Measurements from ENCODE around the gene VSIG10L.
A peak's percentile ranks its signal among the peaks of the same experiment; 100 is the strongest.

Gene VSIG10L

GRCh38 chr19:51345076-51345620 is 3.2 kb upstream of the VSIG10L start:
- WGBS (ENCODE audit: extremely low coverage, insufficient coverage, low lambda C conversion rate) = no CpG with 5 or more reads among the region's 9 CpGs
- no peak overlapping the region for H3K4me2 ChIP-seq (ENCODE audit: low read length)
- H3K18ac ChIP-seq (ENCODE audit: low read length) = no peak overlapping the region
- no peaks in the 10 kb centered on the region for H3K36me3 ChIP-seq (ENCODE audit: control insufficient read depth, insufficient read depth, low read length)
- no peak overlapping the region for H2BK120ac ChIP-seq (ENCODE audit: low read depth, low read length)
- H3K4me3 ChIP-seq (ENCODE audit: low read length) = no peak overlapping the region
- H3K9ac ChIP-seq (ENCODE audit: low read length) = no peak overlapping the region
- DNase-seq = no peak
- H3K4ac ChIP-seq (ENCODE audit: low read depth, low read length) = no peak overlapping the region
- no peak overlapping the region for H2AK5ac ChIP-seq (ENCODE audit: low read length)
- peaks cover 5% of the 10 kb centered on the region for H3K4me1 ChIP-seq (ENCODE audit: control insufficient read depth, low read depth, low read length)
- H3K27ac ChIP-seq (ENCODE audit: low read depth, low read length) = no peak overlapping the region
- H4K5ac ChIP-seq (ENCODE audit: low read length) = no peak overlapping the region
- H3K56ac ChIP-seq (ENCODE audit: low read length) = no peak overlapping the region
- no peak overlapping the region for H4K8ac ChIP-seq (ENCODE audit: low read depth, low read length)
- no peaks in the 10 kb centered on the region for H3K27me3 ChIP-seq (ENCODE audit: insufficient read depth, low read length, poor library complexity)
- no peak overlapping the region for H2BK5ac ChIP-seq (ENCODE audit: low read length)
- H3K23ac ChIP-seq (ENCODE audit: low read length) = no peak overlapping the region
- no peaks in the 10 kb centered on the region for H3K79me2 ChIP-seq (ENCODE audit: control insufficient read depth, insufficient read depth, low read length)
- no peak overlapping the region for H2BK15ac ChIP-seq (replicated peaks; ENCODE audit: low read depth)
- no peaks in the 10 kb centered on the region for H3K79me1 ChIP-seq (ENCODE audit: low read length)

GRCh38 chr19:51342631-51343569 is 961 bp upstream of the VSIG10L start:
- no peaks in the 10 kb centered on the region for H3K79me1 ChIP-seq (ENCODE audit: low read length)
- no peak overlapping the region for H4K8ac ChIP-seq (ENCODE audit: low read depth, low read length)
- H3K4me2 ChIP-seq (ENCODE audit: low read length) = no peak overlapping the region
- no peak overlapping the region for H2BK120ac ChIP-seq (ENCODE audit: low read depth, low read length)
- H3K18ac ChIP-seq (ENCODE audit: low read length) = no peak overlapping the region
- H3K36me3 ChIP-seq (ENCODE audit: control insufficient read depth, insufficient read depth, low read length) = no peaks in the 10 kb centered on the region
- no peak overlapping the region for H2BK15ac ChIP-seq (replicated peaks; ENCODE audit: low read depth)
- no peaks in the 10 kb centered on the region for H3K79me2 ChIP-seq (ENCODE audit: control insufficient read depth, insufficient read depth, low read length)
- DNase-seq = peak; percentile 62
- H4K5ac ChIP-seq (ENCODE audit: low read length) = no peak overlapping the region
- H3K9ac ChIP-seq (ENCODE audit: low read length) = peak overlapping the region; percentile 12
- H3K23ac ChIP-seq (ENCODE audit: low read length) = no peak overlapping the region
- no peak overlapping the region for H2BK5ac ChIP-seq (ENCODE audit: low read length)
- H3K4me1 ChIP-seq (ENCODE audit: control insufficient read depth, low read depth, low read length) = peaks cover 5% of the 10 kb centered on the region
- no CpG with 5 or more reads among the region's 9 CpGs for WGBS (ENCODE audit: extremely low coverage, insufficient coverage, low lambda C conversion rate)
- no peak overlapping the region for H3K4me3 ChIP-seq (ENCODE audit: low read length)
- H3K27ac ChIP-seq (ENCODE audit: low read depth, low read length) = no peak overlapping the region
- peak overlapping the region; percentile 25 for H3K56ac ChIP-seq (ENCODE audit: low read length)
- H2AK5ac ChIP-seq (ENCODE audit: low read length) = no peak overlapping the region
- no peak overlapping the region for H3K4ac ChIP-seq (ENCODE audit: low read depth, low read length)
- no peaks in the 10 kb centered on the region for H3K27me3 ChIP-seq (ENCODE audit: insufficient read depth, low read length, poor library complexity)

GRCh38 chr19:51341066-51341465 is 873 bp downstream of the VSIG10L start:
- Histone ChIP-seq H3K27ac (ENCODE audit: low read depth, low read length) (no peak overlapping the region), H3K4me2 (ENCODE audit: low read length) (no peak overlapping the region), H3K79me1 (ENCODE audit: low read length) (no peaks in the 10 kb centered on the region), H2AK5ac (ENCODE audit: low read length) (no peak overlapping the region), H3K23ac (ENCODE audit: low read length) (no peak overlapping the region), H4K5ac (ENCODE audit: low read length) (no peak overlapping the region), H3K56ac (ENCODE audit: low read length) (peak overlapping the region; percentile 5), H3K4ac (ENCODE audit: low read depth, low read length) (no peak overlapping the region), H3K27me3 (ENCODE audit: insufficient read depth, low read length, poor library complexity) (no peaks in the 10 kb centered on the region), H2BK5ac (ENCODE audit: low read length) (no peak overlapping the region), H2BK120ac (ENCODE audit: low read depth, low read length) (no peak overlapping the region), H3K4me3 (ENCODE audit: low read length) (no peak overlapping the region), H3K36me3 (ENCODE audit: control insufficient read depth, insufficient read depth, low read length) (no peaks in the 10 kb centered on the region), H3K4me1 (ENCODE audit: control insufficient read depth, low read depth, low read length) (peaks cover 5% of the 10 kb centered on the region), H3K9ac (ENCODE audit: low read length) (no peak overlapping the region), H3K18ac (ENCODE audit: low read length) (no peak overlapping the region), H3K79me2 (ENCODE audit: control insufficient read depth, insufficient read depth, low read length) (no peaks in the 10 kb centered on the region), H4K8ac (ENCODE audit: low read depth, low read length) (no peak overlapping the region), H2BK15ac (replicated peaks; ENCODE audit: low read depth) (no peak overlapping the region)
- no peak for DNase-seq
- WGBS (ENCODE audit: extremely low coverage, insufficient coverage, low lambda C conversion rate) = no CpG with 5 or more reads among the region's 18 CpGs

GRCh38 chr19:51339687-51340656 is 2.0 kb downstream of the VSIG10L start:
- Histone ChIP-seq H3K27me3 (ENCODE audit: insufficient read depth, low read length, poor library complexity) (no peaks in the 10 kb centered on the region), H3K4me2 (ENCODE audit: low read length) (peak overlapping the region; percentile 98), H3K27ac (ENCODE audit: low read depth, low read length) (no peak overlapping the region), H3K79me1 (ENCODE audit: low read length) (no peaks in the 10 kb centered on the region), H2BK15ac (replicated peaks; ENCODE audit: low read depth) (no peak overlapping the region), H3K79me2 (ENCODE audit: control insufficient read depth, insufficient read depth, low read length) (no peaks in the 10 kb centered on the region), H2BK5ac (ENCODE audit: low read length) (no peak overlapping the region), H2BK120ac (ENCODE audit: low read depth, low read length) (no peak overlapping the region), H2AK5ac (ENCODE audit: low read length) (no peak overlapping the region), H3K9ac (ENCODE audit: low read length) (peak overlapping the region; percentile 74), H3K56ac (ENCODE audit: low read length) (peak overlapping the region; percentile 93), H4K5ac (ENCODE audit: low read length) (no peak overlapping the region), H3K36me3 (ENCODE audit: control insufficient read depth, insufficient read depth, low read length) (no peaks in the 10 kb centered on the region), H3K23ac (ENCODE audit: low read length) (peak overlapping the region; percentile 24), H3K4ac (ENCODE audit: low read depth, low read length) (no peak overlapping the region), H3K4me1 (ENCODE audit: control insufficient read depth, low read depth, low read length) (peaks cover 5% of the 10 kb centered on the region), H3K18ac (ENCODE audit: low read length) (peak overlapping the region; percentile 73), H3K4me3 (ENCODE audit: low read length) (peak overlapping the region; percentile 76), H4K8ac (ENCODE audit: low read depth, low read length) (no peak overlapping the region)
- DNase-seq = peak; percentile 99
- WGBS (ENCODE audit: extremely low coverage, insufficient coverage, low lambda C conversion rate) = no CpG with 5 or more reads among the region's 107 CpGs

- Histone ChIP-seq H3K36me3 (ENCODE audit: control insufficient read depth, insufficient read depth, low read length) (no peaks in the 10 kb centered on the region), H2BK15ac (replicated peaks; ENCODE audit: low read depth) (no peak overlapping the region), H2AK5ac (ENCODE audit: low read length) (no peak overlapping the region), H3K4ac (ENCODE audit: low read depth, low read length) (no peak overlapping the region), H3K9ac (ENCODE audit: low read length) (peak overlapping the region; percentile 74), H3K23ac (ENCODE audit: low read length) (no peak overlapping the region), H2BK5ac (ENCODE audit: low read length) (no peak overlapping the region), H3K27me3 (ENCODE audit: insufficient read depth, low read length, poor library complexity) (no peaks in the 10 kb centered on the region), H3K4me3 (ENCODE audit: low read length) (peak overlapping the region; percentile 76), H4K8ac (ENCODE audit: low read depth, low read length) (no peak overlapping the region), H3K4me2 (ENCODE audit: low read length) (peak overlapping the region; percentile 98), H3K79me1 (ENCODE audit: low read length) (no peaks in the 10 kb centered on the region), H3K56ac (ENCODE audit: low read length) (peak overlapping the region; percentile 92), H3K4me1 (ENCODE audit: control insufficient read depth, low read depth, low read length) (peaks cover 5% of the 10 kb centered on the region), H3K79me2 (ENCODE audit: control insufficient read depth, insufficient read depth, low read length) (no peaks in the 10 kb centered on the region), H4K5ac (ENCODE audit: low read length) (no peak overlapping the region), H2BK120ac (ENCODE audit: low read depth, low read length) (no peak overlapping the region), H3K27ac (ENCODE audit: low read depth, low read length) (peak overlapping the region; percentile 32), H3K18ac (ENCODE audit: low read length) (no peak overlapping the region)
- DNase-seq = peak; percentile 91
- WGBS (ENCODE audit: extremely low coverage, insufficient coverage, low lambda C conversion rate) = no CpG with 5 or more reads among the region's 10 CpGs
These were observed 2.6 kb downstream of the VSIG10L start for GRCh38 chr19:51339313-51339686.

Measured in mesendoderm (in vitro differentiated cells).